Measurements from ENCODE around the gene MGST2. TPM values are rescaled to one million over a fixed set of nuclear protein-coding genes. Genes with fewer than 3 reads are reported as not detected.

The MGST2 gene
- total RNA-seq, 2 donors from 2014 or later, result 23.4 to 44.1 TPM

- H3K27me3 ChIP-seq, result no peaks in the 10 kb centered on the region
- no peaks in the 10 kb centered on the region for H3K9me3 ChIP-seq
- TF ChIP-seq POLR2A (IDR thresholded peaks at IDR 0.05), result no peak
- TF ChIP-seq, protein P1, sequence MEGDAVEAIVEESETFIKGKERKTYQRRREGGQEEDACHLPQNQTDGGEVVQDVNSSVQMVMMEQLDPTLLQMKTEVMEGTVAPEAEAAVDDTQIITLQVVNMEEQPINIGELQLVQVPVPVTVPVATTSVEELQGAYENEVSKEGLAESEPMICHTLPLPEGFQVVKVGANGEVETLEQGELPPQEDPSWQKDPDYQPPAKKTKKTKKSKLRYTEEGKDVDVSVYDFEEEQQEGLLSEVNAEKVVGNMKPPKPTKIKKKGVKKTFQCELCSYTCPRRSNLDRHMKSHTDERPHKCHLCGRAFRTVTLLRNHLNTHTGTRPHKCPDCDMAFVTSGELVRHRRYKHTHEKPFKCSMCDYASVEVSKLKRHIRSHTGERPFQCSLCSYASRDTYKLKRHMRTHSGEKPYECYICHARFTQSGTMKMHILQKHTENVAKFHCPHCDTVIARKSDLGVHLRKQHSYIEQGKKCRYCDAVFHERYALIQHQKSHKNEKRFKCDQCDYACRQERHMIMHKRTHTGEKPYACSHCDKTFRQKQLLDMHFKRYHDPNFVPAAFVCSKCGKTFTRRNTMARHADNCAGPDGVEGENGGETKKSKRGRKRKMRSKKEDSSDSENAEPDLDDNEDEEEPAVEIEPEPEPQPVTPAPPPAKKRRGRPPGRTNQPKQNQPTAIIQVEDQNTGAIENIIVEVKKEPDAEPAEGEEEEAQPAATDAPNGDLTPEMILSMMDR (IDR thresholded peaks at IDR 0.05), result peak; percentile 56 to 91 (median 87)
- DNase-seq, result peak; percentile 58 to 77 (median 76)
- peaks cover 14% of the 10 kb centered on the region for H3K4me1 ChIP-seq
- intact Hi-C loops (cut with DNase I), result no loop called here
- peak; percentile 90 for ATAC-seq
- no peak overlapping the region for H3K4me3 ChIP-seq
- 6 to 9% methylated on average over 13 of the region's 13 CpGs for WGBS, 2 donors
- H3K27ac ChIP-seq, result peak overlapping the region in 1 of 4 donors; percentile 26
- no peaks in the 10 kb centered on the region for H3K36me3 ChIP-seq (replicated peaks in 1 of 2; ENCODE audit: insufficient read depth in 1 of 2, low read depth in 2 of 2)
These were observed 8.8 kb upstream of the MGST2 start for GRCh38 chr4:139656614-139657486.

- Histone ChIP-seq H3K9me3 (no peaks in the 10 kb centered on the region), H3K27me3 (no peaks in the 10 kb centered on the region), H3K36me3 (replicated peaks in 1 of 2; ENCODE audit: insufficient read depth in 1 of 2, low read depth in 2 of 2) (no peaks in the 10 kb centered on the region), H3K4me3 (no peak overlapping the region), H3K4me1 (peaks cover 22% of the 10 kb centered on the region), H3K27ac (no peak overlapping the region)
- intact Hi-C loops (cut with DNase I), result no loop called here
- ATAC-seq, result no peak
- 79 to 86% methylated on average over 4 of the region's 4 CpGs for WGBS, 2 donors
- TF ChIP-seq POLR2A (IDR thresholded peaks at IDR 0.05), result no peak
- no peak for DNase-seq
These were observed 7.4 kb upstream of the MGST2 start for GRCh38 chr4:139658185-139658584.

DNA sequence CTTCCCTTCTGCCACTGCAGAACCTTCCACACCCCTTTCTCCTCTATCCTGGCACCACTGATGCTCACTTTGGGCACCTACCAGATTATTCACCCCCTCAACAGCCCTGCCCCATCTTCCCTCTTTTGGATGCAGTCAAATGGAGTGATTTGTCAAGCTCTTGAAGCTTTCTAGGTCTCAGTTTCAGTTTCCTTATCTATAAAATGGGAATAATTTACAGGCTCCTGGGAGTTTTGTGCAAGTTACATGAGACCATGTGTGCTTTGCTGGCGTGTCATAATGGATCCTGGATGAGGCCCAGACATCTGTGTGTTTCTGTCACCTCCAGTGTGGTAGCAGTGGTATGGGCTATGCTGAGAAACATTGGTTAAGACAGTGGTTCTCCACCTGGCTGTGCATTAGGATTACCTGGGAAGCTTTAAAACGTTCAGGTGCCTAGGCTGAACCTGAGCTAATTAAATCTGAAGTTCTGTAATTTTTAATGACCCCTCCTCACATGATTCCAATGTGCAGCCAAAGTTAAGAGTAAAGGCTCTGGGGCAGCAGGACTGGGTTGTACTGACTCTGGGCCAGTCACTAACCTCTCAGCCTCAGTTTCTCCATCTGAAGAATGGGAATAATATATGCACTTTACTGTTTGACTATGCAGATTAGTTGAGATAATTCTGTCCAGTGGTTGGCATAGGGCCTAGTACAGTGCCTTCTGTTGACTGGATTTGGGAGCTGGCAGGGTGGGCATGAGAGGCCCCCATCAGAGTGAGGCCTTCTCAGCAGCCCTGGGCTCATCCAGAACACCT, 6.8 kb upstream of the MGST2 start:
- H3K27ac ChIP-seq, result no peak overlapping the region
- H3K4me3 ChIP-seq, result no peak overlapping the region
- TF ChIP-seq, protein P1 (IDR thresholded peaks at IDR 0.05), result no peak
- no peak for TF ChIP-seq POLR2A (IDR thresholded peaks at IDR 0.05)
- intact Hi-C loops (cut with DNase I), result no loop called here
- H3K27me3 ChIP-seq, result no peaks in the 10 kb centered on the region
- ATAC-seq (no peak), DNase-seq (no peak)
- WGBS, 2 donors, result 68 to 77% methylated on average over 2 of the region's 2 CpGs
- H3K9me3 ChIP-seq, result no peaks in the 10 kb centered on the region
- peaks cover 28% of the 10 kb centered on the region for H3K4me1 ChIP-seq
- no peaks in the 10 kb centered on the region for H3K36me3 ChIP-seq (replicated peaks in 1 of 2; ENCODE audit: insufficient read depth in 1 of 2, low read depth in 2 of 2)

DNA sequence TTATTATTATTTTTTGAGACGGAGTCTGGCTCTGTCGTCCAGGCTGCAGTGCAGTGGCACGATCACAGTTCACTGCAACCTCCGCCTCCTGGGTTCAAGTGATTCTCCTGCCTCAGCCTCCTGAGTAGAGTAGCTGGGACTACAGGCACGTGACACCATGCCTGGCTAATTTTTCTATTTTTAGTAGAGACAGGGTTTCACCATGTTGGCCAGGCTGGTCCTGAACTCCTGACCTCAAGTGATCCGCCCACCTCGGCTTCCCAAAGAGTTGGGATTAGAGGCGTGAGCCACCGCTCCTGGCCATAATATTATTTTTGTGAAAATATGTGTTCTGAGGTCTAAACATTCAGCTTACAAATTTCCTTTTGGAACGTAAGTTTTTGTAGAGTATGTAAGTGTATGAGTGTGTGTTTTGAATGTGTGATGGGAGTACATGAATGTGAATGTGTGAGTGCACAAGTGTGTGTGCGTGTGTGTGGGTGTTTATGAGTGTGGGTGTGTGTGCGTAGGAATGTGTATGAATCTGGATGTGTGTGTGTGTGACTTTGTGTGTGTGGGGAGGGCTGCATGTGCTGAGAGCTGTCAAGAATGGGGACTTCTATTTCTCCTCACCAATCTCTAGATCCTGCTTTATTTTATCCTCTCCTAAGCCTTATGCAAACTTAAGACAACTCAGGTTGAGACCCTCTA, 5.7 kb upstream of the MGST2 start:
- Histone ChIP-seq H3K27ac (no peak overlapping the region), H3K4me3 (no peak overlapping the region), H3K9me3 (no peaks in the 10 kb centered on the region), H3K4me1 (peaks cover 39% of the 10 kb centered on the region), H3K27me3 (no peaks in the 10 kb centered on the region), H3K36me3 (replicated peaks in 1 of 2; ENCODE audit: insufficient read depth in 1 of 2, low read depth in 2 of 2) (no peaks in the 10 kb centered on the region)
- 93% methylated on average over 12 of the region's 12 CpGs for WGBS, 2 donors
- no peak for DNase-seq
- no peak for ATAC-seq
- intact Hi-C loops (cut with DNase I), result no loop called here
- TF ChIP-seq POLR2A (IDR thresholded peaks at IDR 0.05), result no peak
- TF ChIP-seq, protein P1 (IDR thresholded peaks at IDR 0.05), result no peak

DNA sequence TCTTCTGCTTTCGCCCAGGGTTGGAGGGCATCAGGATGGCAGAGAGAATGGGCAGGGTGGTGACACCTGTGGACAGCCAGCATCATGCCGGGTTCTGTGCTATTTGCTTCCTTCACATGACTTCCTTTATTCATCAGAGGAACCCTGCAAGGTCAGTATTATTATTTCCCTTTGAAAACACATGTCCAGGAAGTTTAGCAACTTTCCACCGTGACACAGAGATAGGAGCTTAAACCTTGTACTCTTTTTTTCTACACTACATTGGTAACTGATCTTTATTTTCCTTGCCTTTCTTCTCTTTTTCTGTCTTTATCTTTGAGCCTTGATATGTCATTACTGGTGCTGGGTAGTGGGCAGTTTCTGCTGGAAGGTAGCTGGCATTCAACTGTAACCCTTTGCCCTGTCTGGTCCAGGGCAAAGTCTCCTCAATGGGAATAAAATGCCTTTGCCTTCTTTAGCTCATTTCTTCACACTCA, 5.0 kb upstream of the MGST2 start:
- intact Hi-C loops (cut with DNase I), result no loop called here

More for the DNA sequence above, 5.0 kb upstream of the MGST2 start:
- no peak for DNase-seq
- ATAC-seq, result no peak
- TF ChIP-seq, protein P1 (IDR thresholded peaks at IDR 0.05), result no peak
- no peak for TF ChIP-seq POLR2A (IDR thresholded peaks at IDR 0.05)
- H3K4me1 ChIP-seq, result peaks cover 46% of the 10 kb centered on the region
- H3K36me3 ChIP-seq (replicated peaks in 1 of 2; ENCODE audit: insufficient read depth in 1 of 2, low read depth in 2 of 2), result no peaks in the 10 kb centered on the region
- no peak overlapping the region for H3K4me3 ChIP-seq
- 56 to 62% methylated on average over 3 of the region's 3 CpGs for WGBS, 2 donors
- no peaks in the 10 kb centered on the region for H3K27me3 ChIP-seq
- no peaks in the 10 kb centered on the region for H3K9me3 ChIP-seq
- no peak overlapping the region for H3K27ac ChIP-seq

Data from body of pancreas (tissue), 4 donors.